MM.1S (cell line): ENCODE measurements around the gene EIF3L.

Experiments
- DNase-seq: peaks from one replicate; pipeline ENCODE4 v3.0.0-alpha.2; 2015
- H2AFZ ChIP-seq: fragments of 300-600 bp; sonication (generic); 2 replicates; pipeline ENCODE4 v1.6.0; 2016; ENCODE audit warnings: antibody characterized with exemption, low read length
- H3F3A ChIP-seq: fragments of 300-600 bp; sonication (generic); 2 replicates; pipeline ENCODE4 v1.6.1; 2016; ENCODE audit warnings: mild to moderate bottlenecking, antibody characterized with exemption, low read length, moderate library complexity, mixed read lengths; ENCODE audit not compliant: insufficient read depth
- H3K27ac ChIP-seq: fragments of 300-600 bp; sonication (generic); 2 replicates; pipeline ENCODE4 v1.5.1; 2016; ENCODE audit warnings: mild to moderate bottlenecking, low read length
- H3K27me3 ChIP-seq: fragments of 300-600 bp; sonication (generic); replicated peaks from 2 replicates; pipeline ENCODE4 v1.6.0; 2016; ENCODE audit warnings: low read length; ENCODE audit not compliant: insufficient read depth
- H3K36me3 ChIP-seq: fragments of 300-600 bp; sonication (generic); replicated peaks from 2 replicates; pipeline ENCODE4 v1.6.1; 2016; ENCODE audit warnings: mild to moderate bottlenecking, low read length, mixed read lengths; ENCODE audit not compliant: insufficient read depth
- H3K4me1 ChIP-seq: fragments of 300-600 bp; sonication (generic); 2 replicates; pipeline ENCODE4 v1.6.1; 2016; ENCODE audit warnings: low read length, mixed read lengths
- H3K4me2 ChIP-seq: fragments of 300-600 bp; sonication (generic); 2 replicates; pipeline ENCODE4 v1.6.0; 2016; ENCODE audit warnings: low read depth, low read length
- H3K4me3 ChIP-seq: fragments of 300-600 bp; sonication (generic); 2 replicates; pipeline ENCODE4 v1.5.1; 2016; ENCODE audit warnings: low read length, mixed read lengths
- H3K79me2 ChIP-seq: fragments of 300-600 bp; sonication (generic); 2 replicates; pipeline ENCODE4 v1.6.1; 2016; ENCODE audit warnings: mixed run types, low read length, mixed read lengths
- H3K9ac ChIP-seq: fragments of 300-600 bp; sonication (generic); 2 replicates; pipeline ENCODE4 v1.6.1; 2016; ENCODE audit warnings: low read length, mixed read lengths
- H3K9me2 ChIP-seq: fragments of 300-600 bp; sonication (generic); replicated peaks from 2 replicates; pipeline ENCODE4 v1.6.1; 2016; ENCODE audit warnings: mild to moderate bottlenecking, low read length, mixed read lengths; ENCODE audit not compliant: insufficient read depth
- H3K9me3 ChIP-seq: fragments of 300-600 bp; sonication (generic); replicated peaks from 2 replicates; pipeline ENCODE4 v1.6.1; 2016; ENCODE audit warnings: mild to moderate bottlenecking, low read length, mixed read lengths; ENCODE audit not compliant: insufficient read depth
- H4K20me1 ChIP-seq: fragments of 300-600 bp; sonication (generic); 2 replicates; pipeline ENCODE4 v1.6.1; 2016; ENCODE audit warnings: mild to moderate bottlenecking, low read length, moderate library complexity, mixed read lengths; ENCODE audit not compliant: insufficient read depth
- CTCF ChIP-seq: fragments of 300-600 bp; sonication (generic); IDR thresholded peaks from 2 replicates; pipeline ENCODE4 v1.5.1; 2016; ENCODE audit warnings: antibody characterized with exemption, low read length, mixed read lengths
- EZH2 ChIP-seq: fragments of 300-600 bp; sonication (generic); optimal IDR thresholded peaks from 2 replicates; pipeline ENCODE3; 2017; ENCODE audit warnings: low read depth, mild to moderate bottlenecking, antibody characterized with exemption, low read length, mixed read lengths
- EZH2phosphoT487 ChIP-seq: fragments of 300-600 bp; sonication (generic); IDR thresholded peaks from 2 replicates; pipeline ENCODE4 v1.6.1; 2018; ENCODE audit warnings: antibody characterized with exemption, low read length

EIF3L gene

GRCh38 chr22:37809672-37810333 is 39.4 kb upstream of the EIF3L start:
- H2AFZ ChIP-seq, result no peak overlapping the region
- H3K4me2 ChIP-seq, result no peak overlapping the region
- no peaks in the 10 kb centered on the region for H3K9me2 ChIP-seq
- H3K27me3 ChIP-seq, result peaks cover 31% of the 10 kb centered on the region
- no peaks in the 10 kb centered on the region for H3K9me3 ChIP-seq
- no peaks in the 10 kb centered on the region for H3K4me1 ChIP-seq
- no peaks in the 10 kb centered on the region for H4K20me1 ChIP-seq
- no peaks in the 10 kb centered on the region for H3K79me2 ChIP-seq
- no peaks in the 10 kb centered on the region for H3K36me3 ChIP-seq
- H3F3A ChIP-seq, result 0 out of 2 replicates have a peak, but pooled peaks cover 5% of the 10 kb centered on the region
- TF ChIP-seq EZH2phosphoT487 (no peak), CTCF (no peak), EZH2 (no peak)
- H3K9ac ChIP-seq, result no peak overlapping the region
- no peak for DNase-seq
- H3K4me3 ChIP-seq, result no peak overlapping the region
- H3K27ac ChIP-seq, result no peak overlapping the region

GRCh38 chr22:37811867-37812266 is 37.4 kb upstream of the EIF3L start:
- Histone ChIP-seq H3K9ac (no peak overlapping the region), H3K79me2 (no peaks in the 10 kb centered on the region), H3F3A (0 out of 2 replicates have a peak, but pooled peaks cover 5% of the 10 kb centered on the region), H3K9me2 (no peaks in the 10 kb centered on the region), H4K20me1 (no peaks in the 10 kb centered on the region), H3K36me3 (no peaks in the 10 kb centered on the region), H2AFZ (no peak overlapping the region), H3K4me2 (no peak overlapping the region), H3K4me3 (no peak overlapping the region), H3K27ac (no peak overlapping the region), H3K9me3 (no peaks in the 10 kb centered on the region), H3K4me1 (no peaks in the 10 kb centered on the region), H3K27me3 (peaks cover 12% of the 10 kb centered on the region)
- no peak for TF ChIP-seq EZH2
- TF ChIP-seq EZH2phosphoT487, result no peak
- no peak for TF ChIP-seq CTCF
- DNase-seq, result no peak

GRCh38 chr22:37812869-37813678 is 36.1 kb upstream of the EIF3L start:
- H3K27ac ChIP-seq, result no peak overlapping the region
- no peak for TF ChIP-seq CTCF

More at GRCh38 chr22:37812869-37813678, 36.1 kb upstream of the EIF3L start:
- H3K27me3 ChIP-seq, result peaks cover 5% of the 10 kb centered on the region; the same call in 1 of the 2 replicates
- no peak for DNase-seq
- H3K36me3 ChIP-seq, result no peaks in the 10 kb centered on the region
- no peak overlapping the region for H3K9ac ChIP-seq
- no peaks in the 10 kb centered on the region for H3F3A ChIP-seq
- no peaks in the 10 kb centered on the region for H4K20me1 ChIP-seq
- H3K9me2 ChIP-seq, result no peaks in the 10 kb centered on the region
- H3K4me2 ChIP-seq, result no peak overlapping the region
- H2AFZ ChIP-seq, result no peak overlapping the region
- peaks cover 3% of the 10 kb centered on the region for H3K4me1 ChIP-seq
- H3K79me2 ChIP-seq, result no peaks in the 10 kb centered on the region
- no peaks in the 10 kb centered on the region for H3K9me3 ChIP-seq
- H3K4me3 ChIP-seq, result no peak overlapping the region
